Measurements from ENCODE around the gene UNK.
A peak's percentile ranks its signal among the peaks of the same experiment; 100 is the strongest.
"Not testable (repeated sequence)": the region's sequence is repeated elsewhere in the genome, so short reads cannot be mapped to it uniquely, and the experiment has no call there.

UNK gene

DNA sequence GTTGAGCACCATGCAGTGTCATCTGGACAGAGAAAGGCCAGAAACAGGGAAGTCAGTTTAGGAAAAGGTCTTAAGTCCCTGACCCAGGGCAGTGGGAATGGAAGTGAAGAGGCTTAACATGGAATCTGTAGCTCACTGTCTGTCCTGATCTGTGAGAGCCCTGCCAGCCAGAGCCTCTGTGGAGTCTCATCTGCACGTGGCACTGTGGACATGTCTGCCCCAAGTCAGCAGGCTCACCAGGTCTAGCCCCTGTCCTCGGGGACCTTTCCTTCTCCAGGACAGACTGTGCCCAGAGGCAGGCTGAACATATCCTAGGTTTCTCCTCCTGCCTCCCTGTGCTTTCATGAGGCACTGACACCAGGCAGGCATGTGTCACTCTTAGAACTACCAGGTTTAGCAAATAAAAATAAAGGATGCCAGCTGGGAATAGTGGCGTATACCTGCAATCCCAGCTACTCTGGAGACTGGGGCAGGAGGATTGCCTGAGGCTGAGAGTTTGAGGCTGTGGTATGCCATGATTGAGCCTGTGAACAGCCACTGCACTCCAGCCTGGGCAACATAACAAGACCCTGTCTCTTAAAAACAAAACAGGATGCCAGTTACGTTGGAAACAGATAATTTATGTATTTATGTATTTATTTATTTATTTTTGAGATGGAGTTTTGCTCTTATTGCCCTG, 22.4 kb downstream of the UNK start:
- DNase-seq (ENCODE audit: low spot score) = no peak

GRCh38 chr17:75807861-75808260, 23.3 kb downstream of the UNK start:
- peak; percentile 3 for DNase-seq (ENCODE audit: low spot score)

- peak; percentile 3 for DNase-seq (ENCODE audit: low spot score)
Measured at GRCh38 chr17:75808549-75808904, 23.9 kb downstream of the UNK start.

DNA sequence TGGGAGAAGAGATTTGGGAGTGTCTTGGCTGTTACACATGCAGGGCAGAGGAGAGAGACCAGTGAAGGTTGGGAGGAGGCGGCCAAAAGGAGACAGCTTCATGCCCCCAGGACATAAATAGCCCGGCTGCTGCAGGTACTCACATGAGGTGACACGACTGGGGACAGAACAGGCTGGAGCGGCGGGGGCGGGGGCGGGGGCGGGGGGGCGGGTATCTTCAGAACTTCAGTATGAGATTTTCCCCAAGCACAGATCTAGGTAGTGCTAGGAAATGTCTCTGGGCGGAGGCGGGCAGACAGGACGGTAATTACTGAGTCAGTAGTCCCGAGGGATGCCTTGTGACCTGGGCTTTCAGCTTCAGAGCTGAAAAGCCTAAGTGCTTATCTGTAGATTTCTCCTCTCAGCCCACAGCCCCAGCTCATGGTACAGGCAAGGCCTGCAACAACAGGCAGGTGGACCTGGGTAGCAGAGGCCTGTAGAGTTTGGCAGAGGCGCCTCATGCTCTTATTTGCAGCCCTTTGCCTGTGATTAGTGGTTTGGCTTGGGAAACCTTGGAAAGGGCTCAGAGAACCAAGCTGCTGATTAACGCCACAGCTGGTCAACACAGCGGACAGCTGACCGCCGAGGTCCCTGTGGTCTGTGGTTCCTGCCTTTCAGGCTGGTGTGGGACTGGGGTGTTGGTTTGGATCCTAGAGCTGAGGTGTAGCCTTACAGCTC, 24.5 kb downstream of the UNK start:
- peak; percentile 80 for DNase-seq (ENCODE audit: low spot score)

- no peak for DNase-seq (ENCODE audit: low spot score)
Measured at GRCh38 chr17:75809631-75810111, 25.1 kb downstream of the UNK start.

DNA sequence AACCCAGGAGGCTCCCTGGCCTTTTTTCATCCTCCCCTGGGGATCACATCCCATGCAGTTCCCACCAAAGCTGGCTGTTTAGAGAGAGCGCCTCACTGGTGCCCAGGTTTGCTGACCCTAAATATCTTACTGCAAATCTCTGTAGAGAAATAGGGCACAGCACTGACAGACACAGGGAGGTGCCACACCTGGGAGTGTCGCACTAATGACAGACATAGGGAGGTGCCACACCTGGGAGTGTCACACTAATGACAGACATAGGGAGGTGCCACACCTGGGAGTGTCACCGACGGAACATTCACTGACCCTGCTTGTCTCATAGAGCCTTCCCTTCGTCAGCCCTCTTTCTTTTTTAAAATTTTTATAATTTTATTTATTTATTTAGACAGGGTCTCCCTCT, 25.6 kb downstream of the UNK start:
- no peak for DNase-seq (ENCODE audit: low spot score)

DNA sequence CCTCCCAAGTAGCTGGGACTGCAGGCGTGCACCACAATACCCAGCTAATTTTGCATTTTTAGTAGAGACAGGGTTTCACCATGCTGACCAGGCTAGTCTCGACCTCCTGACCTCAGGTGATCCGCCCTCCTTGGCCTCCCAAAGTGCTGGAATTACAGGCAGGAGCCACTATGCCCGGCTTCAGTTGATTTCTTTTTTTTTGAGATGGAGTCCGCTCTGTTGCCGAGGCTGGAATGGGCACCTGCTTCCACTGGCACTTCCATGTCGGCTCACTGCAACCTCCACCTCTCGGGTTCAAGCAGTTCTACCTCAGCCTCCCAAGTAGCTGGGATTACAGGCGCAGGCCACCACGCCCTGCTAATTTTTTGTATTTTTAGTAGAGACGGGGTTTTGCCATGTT, 26.1 kb downstream of the UNK start:
- DNase-seq (ENCODE audit: low spot score) = not testable (repeated sequence)

- DNase-seq (ENCODE audit: low spot score) = no peak
Measured at GRCh38 chr17:75811174-75811573, 26.6 kb downstream of the UNK start.

- no peak for DNase-seq (ENCODE audit: low spot score)
Measured at GRCh38 chr17:75812096-75813013, 27.7 kb downstream of the UNK start.

GRCh38 chr17:75813081-75814020, 28.7 kb downstream of the UNK start:
- no peak for DNase-seq (ENCODE audit: low spot score)

DNA sequence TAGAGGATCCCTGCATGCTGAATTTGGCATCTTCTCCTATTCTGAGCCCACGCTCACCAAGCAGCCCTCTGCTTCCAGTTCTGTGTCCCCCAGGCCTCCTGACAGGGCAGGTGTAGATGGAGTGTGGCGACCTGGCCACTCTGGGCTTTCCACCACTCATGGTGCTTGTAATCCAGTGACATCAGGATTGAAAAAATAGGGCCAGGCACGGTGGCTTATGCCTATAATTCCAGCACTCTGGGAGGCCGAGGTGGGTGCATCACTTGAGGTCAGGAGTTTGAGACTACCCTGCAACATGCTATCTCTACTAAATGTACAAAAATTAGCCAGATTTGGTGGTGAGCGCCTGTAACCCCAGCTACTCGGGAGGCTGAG, 29.4 kb downstream of the UNK start:
- DNase-seq (ENCODE audit: low spot score) = no peak

GRCh38 chr17:75814900-75815373, 30.3 kb downstream of the UNK start:
- peak; percentile 84 for DNase-seq (ENCODE audit: low spot score)

GRCh38 chr17:75815399-75815798, 30.8 kb downstream of the UNK start:
- no peak for DNase-seq (ENCODE audit: low spot score)

GRCh38 chr17:75816693-75817092, 32.1 kb downstream of the UNK start:
- no peak for DNase-seq (ENCODE audit: low spot score)

DNA sequence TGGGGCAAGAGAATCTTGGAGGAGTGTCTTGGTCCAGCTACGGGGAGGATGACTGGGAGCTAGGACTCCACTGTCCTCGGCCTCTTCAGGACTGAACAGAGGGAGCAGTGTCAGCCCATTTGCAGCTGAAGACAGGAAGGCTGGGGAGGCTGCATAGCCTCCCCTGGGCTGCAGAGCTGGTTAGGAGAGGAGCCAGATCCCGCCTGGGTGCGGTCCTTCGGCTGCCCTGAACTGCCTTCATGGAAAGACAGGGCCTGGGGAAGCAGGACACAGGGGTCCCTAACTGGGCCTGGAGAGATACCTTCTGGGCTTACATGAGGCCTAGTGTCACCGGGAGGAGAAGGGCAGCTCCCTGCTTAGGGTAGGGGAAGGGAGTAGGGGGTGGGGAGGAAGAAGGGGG, 33.0 kb downstream of the UNK start:
- no peak for DNase-seq (ENCODE audit: low spot score)

- no peak for DNase-seq (ENCODE audit: low spot score)
Measured at GRCh38 chr17:75818326-75818885, 33.8 kb downstream of the UNK start.

DNA sequence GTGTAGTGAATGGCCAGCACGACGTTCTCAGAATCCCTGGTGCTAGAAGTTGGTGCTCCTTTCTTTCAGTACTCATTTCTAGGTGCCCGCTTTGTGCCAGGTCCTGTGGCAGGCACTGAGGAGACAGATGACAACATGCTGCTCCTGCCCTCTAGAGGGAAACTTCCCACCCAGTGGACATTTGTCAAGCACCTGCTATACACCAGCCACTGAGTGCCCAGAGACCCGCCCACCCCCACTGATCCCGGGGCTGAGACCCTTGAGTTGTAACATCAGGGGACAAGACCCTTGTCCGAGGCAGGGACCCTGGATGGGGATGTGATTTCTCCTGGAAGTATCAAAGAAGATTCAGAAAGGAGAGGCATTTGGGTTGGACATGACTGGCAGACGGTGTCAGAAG, 34.5 kb downstream of the UNK start:
- no peak for DNase-seq (ENCODE audit: low spot score)

DNA sequence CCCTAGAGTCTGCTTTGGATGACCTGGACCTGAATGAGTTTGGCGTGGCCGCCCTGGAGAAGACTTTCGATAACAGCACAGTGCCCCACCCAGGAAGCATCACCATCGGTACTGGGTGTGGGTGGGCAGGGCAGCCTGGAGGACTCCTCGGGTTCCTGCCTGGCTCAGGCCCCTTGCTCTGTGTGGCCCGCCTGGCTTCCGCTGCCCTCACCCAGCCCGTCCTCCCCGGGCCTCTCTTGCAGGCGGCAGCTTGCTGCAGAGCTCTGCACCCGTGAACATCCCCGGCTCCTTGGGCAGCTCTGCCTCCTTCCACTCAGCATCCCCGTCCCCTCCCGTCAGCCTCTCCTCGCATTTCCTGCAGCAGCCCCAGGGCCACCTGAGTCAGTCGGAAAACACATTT, 35.1 kb downstream of the UNK start:
- no peak for DNase-seq (ENCODE audit: low spot score)

DNA sequence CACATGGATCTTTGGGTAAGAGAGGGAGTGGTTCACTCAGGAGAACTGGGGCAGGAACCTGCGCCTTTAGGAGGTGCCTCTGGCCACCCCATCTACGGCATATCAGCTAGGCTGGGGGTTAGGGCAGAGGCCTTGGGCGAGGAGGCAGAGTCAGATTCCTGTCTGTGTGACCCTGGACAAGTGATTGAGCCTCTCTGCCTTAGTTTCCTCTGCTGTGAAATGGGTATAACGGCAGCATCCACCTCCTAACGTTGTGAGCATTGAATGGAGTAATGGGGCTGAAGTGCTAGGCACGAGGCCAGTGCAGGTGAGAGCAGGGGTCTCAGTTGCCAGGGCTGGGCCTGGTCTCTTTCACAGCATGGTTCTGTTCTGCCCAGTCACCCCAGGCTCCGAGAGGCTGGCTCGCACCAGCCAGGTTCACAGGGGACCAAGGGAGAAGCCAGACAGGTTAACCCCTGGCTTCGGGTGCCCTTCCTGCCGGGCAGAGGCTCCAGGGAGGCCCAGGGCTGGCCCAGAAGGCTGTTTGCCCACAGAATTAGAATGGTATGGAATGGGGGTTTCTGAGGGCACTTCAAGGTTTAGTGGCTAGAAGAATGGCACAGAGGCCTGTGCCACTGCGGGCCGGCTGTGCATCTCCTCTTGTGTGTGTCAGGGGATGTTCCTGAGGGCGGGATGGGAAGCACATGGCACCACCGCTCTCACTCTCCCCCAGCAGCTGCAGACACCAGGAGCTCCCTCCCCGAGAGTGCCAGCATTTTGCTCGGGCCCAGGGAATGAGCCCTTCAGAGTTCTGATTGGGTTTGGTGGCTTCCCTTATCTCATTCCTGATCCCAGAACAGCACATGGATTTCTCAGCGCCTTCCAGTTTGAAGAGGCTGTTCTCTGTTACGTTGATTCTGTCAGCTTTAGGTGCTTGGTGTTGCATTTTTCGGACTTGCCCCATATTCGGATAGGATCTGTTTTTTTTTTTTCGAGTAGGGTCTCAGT, 35.8 kb downstream of the UNK start:
- DNase-seq (ENCODE audit: low spot score) = no peak

DNA sequence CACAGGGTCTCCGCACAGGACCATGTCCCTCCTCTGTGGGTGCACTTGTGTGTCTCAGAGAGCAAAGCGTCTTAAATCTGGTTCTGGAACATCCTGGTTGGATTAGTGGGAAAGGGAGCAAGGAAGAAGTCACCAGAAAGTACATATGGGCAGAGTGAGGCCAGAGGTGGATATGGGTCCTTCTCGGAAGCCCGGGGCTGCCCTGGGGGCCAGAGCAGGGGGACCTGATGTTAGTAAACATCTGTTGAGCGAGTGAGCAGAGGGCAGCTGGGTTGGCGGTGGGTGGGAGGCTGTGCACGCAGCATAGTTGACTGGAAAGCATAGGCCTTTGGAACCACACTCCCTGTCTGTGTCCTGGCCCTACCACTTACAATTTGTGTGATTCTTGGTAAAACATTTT, 36.9 kb downstream of the UNK start:
- DNase-seq (ENCODE audit: low spot score) = no peak
